H9 (cell line): ENCODE data around the gene H2AZ2. TPM values are rescaled to one million over a fixed set of nuclear protein-coding genes. Genes with fewer than 3 reads are reported as not detected.
A peak's percentile ranks its signal among the peaks of the same experiment; 100 is the strongest.

ENCODE experiments used
- DNase-seq: peaks from one replicate; pipeline ENCODE4 v3.0.0-alpha.2; 2017
- H2AFZ ChIP-seq: one replicate; pipeline ENCODE4 v1.6.1; 2013; ENCODE audit warnings: mild to moderate bottlenecking, low read length, control low read depth, moderate library complexity
- H2AK5ac ChIP-seq: 2 replicates; pipeline ENCODE4 v1.6.1; 2013; ENCODE audit warnings: low read length, control low read depth, mixed read lengths; ENCODE audit not compliant: insufficient read length
- H2BK120ac ChIP-seq: one replicate; pipeline ENCODE4 v1.6.1; 2013; ENCODE audit warnings: low read depth, mild to moderate bottlenecking, low read length, control low read depth, inconsistent platforms; ENCODE audit not compliant: poor library complexity, severe bottlenecking
- H2BK12ac ChIP-seq: 2 replicates; pipeline ENCODE4 v1.6.1; 2013; ENCODE audit warnings: low read length, control low read depth, mixed read lengths, low read depth; ENCODE audit not compliant: insufficient read length
- H2BK15ac ChIP-seq: 2 replicates; pipeline ENCODE4 v1.6.1; 2013; ENCODE audit warnings: low read depth, low read length, control low read depth
- H2BK20ac ChIP-seq: one replicate; pipeline ENCODE4 v1.6.1; 2013; ENCODE audit warnings: low read depth, mild to moderate bottlenecking, low read length, control low read depth, inconsistent platforms; ENCODE audit not compliant: poor library complexity, severe bottlenecking
- H2BK5ac ChIP-seq: 2 replicates; pipeline ENCODE4 v1.6.1; 2013; ENCODE audit warnings: low read length, control low read depth, mixed read lengths; ENCODE audit not compliant: insufficient read length
- H3K14ac ChIP-seq: 2 replicates; pipeline ENCODE4 v1.6.1; 2013; ENCODE audit warnings: low read length, control low read depth; ENCODE audit not compliant: insufficient read depth
- H3K18ac ChIP-seq: 2 replicates; pipeline ENCODE4 v1.6.1; 2013; ENCODE audit warnings: low read depth, mild to moderate bottlenecking, mixed read lengths, low read length, control low read depth; ENCODE audit not compliant: insufficient read length
- H3K23ac ChIP-seq: 2 replicates; pipeline ENCODE4 v1.6.1; 2013; ENCODE audit warnings: low read length, control low read depth, mixed read lengths, low read depth; ENCODE audit not compliant: insufficient read length
- H3K23me2 ChIP-seq: 2 replicates; pipeline ENCODE4 v1.6.1; 2013; ENCODE audit warnings: low read depth, mild to moderate bottlenecking, mixed read lengths, low read length, control low read depth; ENCODE audit not compliant: insufficient read length, poor library complexity, severe bottlenecking
- H3K27ac ChIP-seq: 2 replicates; pipeline ENCODE4 v1.5.1; 2013; ENCODE audit warnings: low read length, control low read depth, mixed read lengths, low read depth; ENCODE audit not compliant: insufficient read length
- H3K27me3 ChIP-seq: 2 replicates; pipeline ENCODE4 v1.6.1; 2013; ENCODE audit warnings: low read length, control low read depth, inconsistent platforms; ENCODE audit not compliant: insufficient read depth
- H3K4ac ChIP-seq: 2 replicates; pipeline ENCODE4 v1.6.1; 2013; ENCODE audit warnings: low read depth, mild to moderate bottlenecking, control low read depth, inconsistent platforms, low read length, moderate library complexity
- H3K4me1 ChIP-seq: 2 replicates; pipeline ENCODE4 v1.6.1; 2013; ENCODE audit warnings: low read length, control low read depth, inconsistent platforms; ENCODE audit not compliant: insufficient read depth
- H3K4me2 ChIP-seq: 2 replicates; pipeline ENCODE4 v1.6.1; 2013; ENCODE audit warnings: low read length, control low read depth, mixed read lengths; ENCODE audit not compliant: insufficient read length, insufficient read depth
- H3K56ac ChIP-seq: 2 replicates; pipeline ENCODE4 v1.6.1; 2013; ENCODE audit warnings: low read depth, mild to moderate bottlenecking, mixed read lengths, low read length, control low read depth; ENCODE audit not compliant: insufficient read length
- H3K79me1 ChIP-seq: 2 replicates; pipeline ENCODE4 v1.6.1; 2013; ENCODE audit warnings: low read depth, mild to moderate bottlenecking, moderate library complexity, low read length, control low read depth, inconsistent platforms; ENCODE audit not compliant: insufficient read depth, poor library complexity, severe bottlenecking
- H3K79me2 ChIP-seq: 2 replicates; pipeline ENCODE4 v1.6.1; 2013; ENCODE audit warnings: low read length, control low read depth, inconsistent platforms; ENCODE audit not compliant: insufficient read depth
- H3K9ac ChIP-seq: 2 replicates; pipeline ENCODE4 v1.6.1; 2013; ENCODE audit warnings: low read length, control low read depth, mixed read lengths; ENCODE audit not compliant: insufficient read length; ENCODE audit errors: extremely low read depth
- H3K9me3 ChIP-seq: one replicate; pipeline ENCODE4 v1.6.1; 2013; ENCODE audit warnings: low read depth, low read length, inconsistent platforms; ENCODE audit not compliant: control insufficient read depth
- H3T11ph ChIP-seq: one replicate; pipeline ENCODE4 v1.6.1; 2013; ENCODE audit warnings: mild to moderate bottlenecking, low read length, control low read depth, inconsistent platforms
- H4K20me1 ChIP-seq: one replicate; pipeline ENCODE4 v1.6.1; 2013; ENCODE audit not compliant: control insufficient read depth, insufficient read length, insufficient read depth
- H4K5ac ChIP-seq: 2 replicates; pipeline ENCODE4 v1.6.1; 2013; ENCODE audit warnings: low read depth, mild to moderate bottlenecking, mixed read lengths, low read length, control low read depth; ENCODE audit not compliant: insufficient read length
- H4K8ac ChIP-seq: replicated peaks from 2 replicates; pipeline ENCODE4 v1.6.1; 2013; ENCODE audit warnings: low read length, control low read depth, mixed read lengths, low read depth; ENCODE audit not compliant: insufficient read length
- H4K91ac ChIP-seq: 2 replicates; pipeline ENCODE4 v1.6.1; 2013; ENCODE audit warnings: low read depth, mild to moderate bottlenecking, moderate library complexity, mixed read lengths, low read length, control low read depth; ENCODE audit not compliant: insufficient read length
- H3K27ac Mint-ChIP-seq, 3 experiments: 2 replicates in 2 of 3; 3 replicates in 1 of 3; pipeline ENCODE4 v1.8.0; 2020 to 2021; ENCODE audit warnings: mixed read lengths in 3 of 3, mild to moderate bottlenecking in 1 of 3, moderate library complexity in 1 of 3
- H3K27me3 Mint-ChIP-seq: 2 replicates; pipeline ENCODE4 v1.8.0; 2021; ENCODE audit warnings: low read depth, mild to moderate bottlenecking, moderate library complexity, mixed read lengths
- H3K36me3 Mint-ChIP-seq, 3 experiments: 2 replicates in 2 of 3; 3 replicates in 1 of 3; pipeline ENCODE4 v1.8.0; 2020 to 2021; ENCODE audit warnings: low read depth in 3 of 3, mixed read lengths in 3 of 3; ENCODE audit not compliant: insufficient read depth in 1 of 3
- H3K4me1 Mint-ChIP-seq, 2 experiments: 2 replicates each; pipeline ENCODE4 v1.8.0; 2020; ENCODE audit warnings: mixed read lengths in 2 of 2
- H3K4me3 Mint-ChIP-seq, 2 experiments: 2 replicates in 1 of 2; 3 replicates in 1 of 2; pipeline ENCODE4 v1.8.0; 2020 to 2021; ENCODE audit warnings: mild to moderate bottlenecking in 2 of 2, mixed read lengths in 2 of 2, moderate library complexity in 1 of 2
- H3K9me3 Mint-ChIP-seq, 2 experiments: 2 replicates in 1 of 2; 3 replicates in 1 of 2; pipeline ENCODE4 v1.8.0; 2020; ENCODE audit warnings: mild to moderate bottlenecking in 2 of 2, mixed read lengths in 2 of 2, moderate library complexity in 1 of 2
- CTCF ChIP-seq: fragments of 200-600 bp; sonication (generic); conservative IDR thresholded peaks from 3 replicates; pipeline ENCODE4 v1.8.0; 2021; ENCODE audit warnings: antibody characterized with exemption, mild to moderate bottlenecking
- WGBS: extraction: QIAGEN DNeasy Blood & Tissue Kit; methylation state at CpG from one replicate; pipeline ENCODE4 v1.1.7; 2013; ENCODE audit warnings: missing lambda C conversion rate, low lambda C conversion rate, mixed read lengths; ENCODE audit not compliant: insufficient read length; ENCODE audit errors: extremely low coverage; 5-methylcytosine and 5-hydroxymethylcytosine counted together
- total RNA-seq: library from RNA; stranded (reverse); gene quantifications from 2 replicates; pipeline ENCODE4 v1.2.1, GENCODE V29; 2021

The H2AZ2 gene
- total RNA-seq, 1 experiment from 2014 or later = 208 TPM

DNA sequence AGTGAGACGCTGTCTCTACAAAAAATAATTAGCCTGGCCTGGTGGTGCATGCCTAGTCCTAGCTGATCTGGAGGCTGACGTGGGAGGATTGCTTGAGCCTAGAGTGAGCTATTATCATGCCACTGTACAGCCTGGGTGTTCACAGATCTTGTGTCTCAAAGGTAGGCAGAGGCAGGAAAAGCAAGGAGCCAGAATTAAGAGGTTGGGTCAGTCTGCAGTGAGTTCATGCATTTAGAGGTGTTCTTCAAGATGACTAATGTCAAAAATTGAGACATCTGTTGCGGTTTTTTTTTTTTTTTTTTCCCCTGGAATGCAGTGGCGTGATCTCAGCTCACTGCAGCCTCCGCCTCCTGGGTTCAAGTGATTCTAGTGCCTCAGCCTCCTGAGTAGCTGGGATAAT lies 46.0 kb downstream of the H2AZ2 start:
- no peak overlapping the region for H4K5ac ChIP-seq
- H3K4ac ChIP-seq = no peak overlapping the region
- no peaks in the 10 kb centered on the region for H3K4me1 ChIP-seq
- no peak overlapping the region for H3K23ac ChIP-seq
- H3K23me2 ChIP-seq = peaks cover 5% of the 10 kb centered on the region
- H3K27me3 ChIP-seq = no peaks in the 10 kb centered on the region
- no peak overlapping the region for H3T11ph ChIP-seq
- H3K14ac ChIP-seq = no peak overlapping the region
- no peak overlapping the region for H4K8ac ChIP-seq
- H2BK12ac ChIP-seq = no peak overlapping the region
- Mint-ChIP-seq H3K27me3 (peaks cover 3% of the 10 kb centered on the region; the same call in 1 of the 2 replicates), H3K4me1 (peaks cover 9 to 15% of the 10 kb centered on the region in 2 experiments), H3K9me3 (peaks cover 2 to 3% of the 10 kb centered on the region in 2 experiments; a peak in 2 of 5 replicates), H3K4me3 (no peak overlapping the region), H3K27ac (peak overlapping the region in 2 of 3 experiments; percentile 73 to 92; a peak in 5 of 7 replicates), H3K36me3 (peaks cover 47 to 73% (median 57%) of the 10 kb centered on the region in 3 experiments)
- peaks cover 20% of the 10 kb centered on the region; the same call in 1 of the 2 replicates for H3K79me2 ChIP-seq
- no peak overlapping the region for H3K18ac ChIP-seq
- H2AFZ ChIP-seq = no peak overlapping the region
- H2AK5ac ChIP-seq = no peak overlapping the region
- H3K27ac ChIP-seq = no peak overlapping the region
- no peak overlapping the region for H2BK5ac ChIP-seq
- no peak overlapping the region for H3K56ac ChIP-seq
- H3K9ac ChIP-seq = no peak overlapping the region
- no CpG with 5 or more reads among the region's 5 CpGs for WGBS
- DNase-seq = no peak
- H3K4me2 ChIP-seq = no peak overlapping the region
- no peak overlapping the region for H2BK120ac ChIP-seq
- no peaks in the 10 kb centered on the region for H4K20me1 ChIP-seq
- H2BK15ac ChIP-seq = no peak overlapping the region
- H3K9me3 ChIP-seq = no peaks in the 10 kb centered on the region
- H3K79me1 ChIP-seq = peaks cover 2% of the 10 kb centered on the region
- no peak overlapping the region for H2BK20ac ChIP-seq
- TF ChIP-seq CTCF = no peak
- H4K91ac ChIP-seq = no peak overlapping the region
